ENCODE results near the gene P2RY13. TPM values are rescaled to one million over a fixed set of nuclear protein-coding genes. Genes with fewer than 3 reads are reported as not detected.

P2RY13 gene
- total RNA-seq, 4 donors from 2014 or later, result 2.1 to 6.0 (median 3.4) TPM

DNA sequence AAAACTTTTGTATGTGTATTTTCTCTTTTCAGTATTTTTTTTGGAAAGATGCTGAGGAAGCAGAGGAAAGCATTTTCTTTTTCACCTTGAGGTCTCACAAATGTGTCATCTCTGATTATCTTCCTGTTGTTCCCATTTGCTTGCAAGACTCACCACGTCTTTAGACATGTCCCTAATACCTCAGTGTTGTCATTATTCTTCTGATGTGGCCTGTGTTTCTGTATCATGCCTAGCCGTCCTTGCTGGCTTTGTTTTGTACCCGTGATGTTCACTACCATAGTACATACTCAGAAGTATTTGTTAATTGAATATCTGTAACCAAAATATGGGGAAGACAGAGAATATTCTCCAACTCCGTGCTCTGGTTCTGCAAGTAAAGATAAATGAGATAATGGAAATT lies 46.0 kb downstream of the P2RY13 start:
- TF ChIP-seq, protein P1, sequence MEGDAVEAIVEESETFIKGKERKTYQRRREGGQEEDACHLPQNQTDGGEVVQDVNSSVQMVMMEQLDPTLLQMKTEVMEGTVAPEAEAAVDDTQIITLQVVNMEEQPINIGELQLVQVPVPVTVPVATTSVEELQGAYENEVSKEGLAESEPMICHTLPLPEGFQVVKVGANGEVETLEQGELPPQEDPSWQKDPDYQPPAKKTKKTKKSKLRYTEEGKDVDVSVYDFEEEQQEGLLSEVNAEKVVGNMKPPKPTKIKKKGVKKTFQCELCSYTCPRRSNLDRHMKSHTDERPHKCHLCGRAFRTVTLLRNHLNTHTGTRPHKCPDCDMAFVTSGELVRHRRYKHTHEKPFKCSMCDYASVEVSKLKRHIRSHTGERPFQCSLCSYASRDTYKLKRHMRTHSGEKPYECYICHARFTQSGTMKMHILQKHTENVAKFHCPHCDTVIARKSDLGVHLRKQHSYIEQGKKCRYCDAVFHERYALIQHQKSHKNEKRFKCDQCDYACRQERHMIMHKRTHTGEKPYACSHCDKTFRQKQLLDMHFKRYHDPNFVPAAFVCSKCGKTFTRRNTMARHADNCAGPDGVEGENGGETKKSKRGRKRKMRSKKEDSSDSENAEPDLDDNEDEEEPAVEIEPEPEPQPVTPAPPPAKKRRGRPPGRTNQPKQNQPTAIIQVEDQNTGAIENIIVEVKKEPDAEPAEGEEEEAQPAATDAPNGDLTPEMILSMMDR (IDR thresholded peaks at IDR 0.05; ENCODE audit: low read depth), result no peak

DNA sequence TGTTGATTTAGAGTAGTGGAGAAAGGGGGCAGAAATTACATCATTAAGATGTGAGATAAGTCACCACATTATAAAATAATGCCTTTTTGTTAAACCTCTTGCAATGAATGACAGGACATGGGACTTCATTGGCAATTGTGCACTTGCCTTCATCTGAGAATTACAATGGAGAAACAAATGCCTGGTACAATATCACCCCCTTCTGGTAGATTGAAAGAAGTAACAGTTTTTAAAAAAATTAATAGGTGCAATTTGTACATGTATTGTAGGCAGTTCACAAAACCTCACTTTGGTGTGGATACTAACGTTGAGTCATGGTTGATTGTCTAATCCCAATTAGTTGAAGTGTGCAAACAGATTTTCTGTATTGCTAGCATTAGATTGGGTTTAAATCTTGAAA lies 46.4 kb downstream of the P2RY13 start:
- TF ChIP-seq, protein P1 (IDR thresholded peaks at IDR 0.05; ENCODE audit: low read depth), result no peak

DNA sequence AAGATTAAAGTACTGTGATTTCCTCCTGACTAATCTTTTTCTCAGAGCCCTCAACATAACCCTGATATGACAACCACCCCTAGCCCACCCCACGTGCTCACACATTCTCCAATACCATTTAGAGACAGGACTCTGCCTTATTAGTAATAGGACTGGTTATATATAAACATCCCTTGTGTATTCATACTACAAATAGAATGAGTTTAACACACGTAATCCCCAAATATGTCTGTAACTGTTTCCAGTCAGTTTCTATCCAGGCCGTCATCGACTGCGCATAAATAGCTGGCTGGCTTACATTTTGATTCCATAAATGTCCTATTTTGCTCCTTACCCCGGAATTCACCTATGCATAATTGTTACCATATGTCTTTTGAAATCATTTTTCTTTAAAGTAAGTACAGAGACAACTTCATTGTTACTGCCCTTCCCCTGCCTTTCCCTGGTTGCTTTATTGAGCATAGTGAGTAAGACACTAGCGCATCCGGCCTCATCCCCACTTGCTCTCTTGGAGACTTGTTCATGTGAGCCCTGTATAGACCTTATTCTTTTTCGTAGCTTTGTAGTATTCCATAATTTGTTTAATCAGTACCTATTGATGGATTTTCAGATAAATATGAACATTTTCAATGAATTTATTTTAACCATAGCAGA lies 47.6 kb downstream of the P2RY13 start:
- TF ChIP-seq, protein P1 (IDR thresholded peaks at IDR 0.05; ENCODE audit: low read depth), result no peak

DNA sequence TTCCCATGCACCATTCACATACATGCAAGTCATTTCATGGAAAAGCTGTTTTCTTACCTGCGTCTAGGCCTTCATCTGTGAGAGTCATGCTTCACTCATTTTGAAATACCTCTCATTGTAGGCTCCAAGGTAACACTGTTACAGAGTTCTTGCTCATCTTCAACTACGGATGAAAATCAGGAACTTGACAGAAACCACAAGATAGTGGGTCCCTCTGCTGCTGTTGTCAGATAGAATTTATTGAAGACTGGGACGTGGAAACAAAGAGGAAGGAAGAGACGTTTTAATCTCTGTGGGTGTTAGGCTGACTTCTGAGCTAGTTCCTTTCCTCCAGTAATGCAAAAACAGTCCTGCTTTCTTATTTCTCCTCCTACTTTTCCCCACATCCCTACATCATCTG lies 51.1 kb downstream of the P2RY13 start, which contains the start of gene P2RY14:
TSS of gene P2RY14 (minus strand) at position 313 of the 400 bp plus-strand sequence. CDS start 64,226 bp downstream, outside the sequence.
- TF ChIP-seq, protein P1 (IDR thresholded peaks at IDR 0.05; ENCODE audit: low read depth), result no peak

DNA sequence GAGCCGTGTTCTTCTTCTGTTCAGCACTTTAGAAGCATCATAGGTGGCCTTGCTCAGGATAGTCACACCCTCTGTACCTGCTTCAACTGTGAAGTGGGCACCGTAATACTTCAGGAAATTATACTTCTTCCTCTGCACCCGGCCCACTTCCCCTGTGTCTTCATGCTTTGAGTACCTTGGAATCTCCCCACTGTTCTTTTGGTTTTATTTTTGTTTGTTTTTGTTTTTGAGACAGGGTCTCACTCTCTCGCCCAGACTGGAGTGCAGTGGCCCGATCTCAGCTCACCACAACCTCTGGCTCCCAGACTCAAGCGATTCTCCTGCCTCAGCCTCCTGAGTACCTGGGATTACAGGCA lies 52.7 kb downstream of the P2RY13 start:
- TF ChIP-seq, protein P1 (IDR thresholded peaks at IDR 0.05; ENCODE audit: low read depth), result no peak

Other genes starting within 250 kb of the P2RY13 start
- under 1 TPM; under 0.01 to 0.34 (median 0.27) TPM for gene MED12L, start 243.9 kb downstream of the P2RY13 start, total RNA-seq
- 1 to 10 TPM in 3 of 4 donors, under 1 TPM in 1; 0.57 to 6.5 (median 3.3) TPM for gene GPR171, start 126.3 kb downstream of the P2RY13 start, total RNA-seq
- gene P2RY14, start 51.0 kb downstream of the P2RY13 start, total RNA-seq, result 10 to 100 TPM in 2 of 4 donors, 1 to 10 TPM in 2; 5.8 to 21.2 (median 9.3) TPM
- not detected for gene GPR87, start 12.7 kb downstream of the P2RY13 start, total RNA-seq
- gene P2RY12, start 55.2 kb upstream of the P2RY13 start, total RNA-seq, result 10 to 100 TPM in 3 of 4 donors, 1 to 10 TPM in 1; 2.8 to 17.8 (median 13.1) TPM
- 10 to 100 TPM in 3 of 4 donors, 1 to 10 TPM in 1; 9.4 to 17.3 (median 14.3) TPM for gene IGSF10, start 131.5 kb upstream of the P2RY13 start, total RNA-seq